Type B pancreatic cell (in vitro differentiated cells): Measurements from ENCODE around the gene CA9. TPM values are rescaled to one million over a fixed set of nuclear protein-coding genes. Genes with fewer than 3 reads are reported as not detected.

Experiments
- DNase-seq: peaks from one replicate; pipeline ENCODE4 v3.0.0; 2021; ENCODE audit warnings: mixed read lengths; ENCODE audit not compliant: unreplicated experiment; ENCODE audit errors: extremely low spot score
- H3K27ac Mint-ChIP-seq: 2 replicates; pipeline ENCODE4 v1.8.0; 2021; ENCODE audit warnings: mild to moderate bottlenecking, mixed read lengths
- H3K27me3 Mint-ChIP-seq: 2 replicates; pipeline ENCODE4 v1.8.0; 2021; ENCODE audit warnings: mixed read lengths
- H3K36me3 Mint-ChIP-seq: 2 replicates; pipeline ENCODE4 v1.8.0; 2021; ENCODE audit warnings: mixed read lengths
- H3K4me1 Mint-ChIP-seq: one replicate; pipeline ENCODE4 v1.8.0; 2021; ENCODE audit warnings: mixed read lengths; ENCODE audit not compliant: unreplicated experiment
- H3K4me3 Mint-ChIP-seq: 2 replicates; pipeline ENCODE4 v1.8.0; 2021; ENCODE audit warnings: mild to moderate bottlenecking, mixed read lengths
- H3K9me3 Mint-ChIP-seq: 2 replicates; pipeline ENCODE4 v1.8.0; 2021; ENCODE audit warnings: mixed read lengths
- total RNA-seq: library from RNA; stranded (reverse); gene quantifications from 2 replicates; pipeline ENCODE4 v1.2.1, GENCODE V29; 2021; ENCODE audit warnings: low replicate concordance
- TF ChIP-seq, protein P1 (sequence below): fragments of 200-600 bp; sonication (generic); conservative IDR thresholded peaks from 2 replicates; pipeline ENCODE4 v1.5.0; 2021; ENCODE audit warnings: antibody characterized with exemption, mild to moderate bottlenecking

The CA9 gene
- total RNA-seq, 1 donor from 2014 or later: 1.5 TPM

DNA sequence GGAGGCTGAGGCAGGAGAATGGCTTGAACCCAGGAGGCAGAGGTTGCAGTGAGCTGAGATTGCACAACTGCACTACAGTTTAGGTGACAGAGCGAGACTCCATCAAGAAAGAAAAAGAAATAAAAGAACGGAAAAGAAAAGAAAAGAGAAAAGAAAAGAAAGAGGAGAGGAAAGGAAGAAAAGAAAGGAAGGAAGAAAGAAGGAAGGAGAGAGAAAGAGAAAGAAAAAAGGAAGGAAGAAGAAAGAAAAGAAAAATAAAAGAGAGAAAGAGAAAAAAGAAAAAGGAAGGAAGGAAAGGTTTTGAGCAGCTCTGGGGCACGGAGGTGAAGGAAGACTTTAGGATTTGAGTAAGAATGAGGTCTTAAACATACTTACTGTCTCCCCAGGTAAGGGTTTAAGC, 39.9 kb downstream of the CA9 start:
- H3K36me3 Mint-ChIP-seq: peaks cover 39% of the 10 kb centered on the region
- no peak overlapping the region for H3K4me3 Mint-ChIP-seq
- no peaks in the 10 kb centered on the region for H3K9me3 Mint-ChIP-seq
- H3K4me1 Mint-ChIP-seq: no peaks in the 10 kb centered on the region
- H3K27me3 Mint-ChIP-seq: no peaks in the 10 kb centered on the region
- no peak overlapping the region for H3K27ac Mint-ChIP-seq
- TF ChIP-seq, protein P1, sequence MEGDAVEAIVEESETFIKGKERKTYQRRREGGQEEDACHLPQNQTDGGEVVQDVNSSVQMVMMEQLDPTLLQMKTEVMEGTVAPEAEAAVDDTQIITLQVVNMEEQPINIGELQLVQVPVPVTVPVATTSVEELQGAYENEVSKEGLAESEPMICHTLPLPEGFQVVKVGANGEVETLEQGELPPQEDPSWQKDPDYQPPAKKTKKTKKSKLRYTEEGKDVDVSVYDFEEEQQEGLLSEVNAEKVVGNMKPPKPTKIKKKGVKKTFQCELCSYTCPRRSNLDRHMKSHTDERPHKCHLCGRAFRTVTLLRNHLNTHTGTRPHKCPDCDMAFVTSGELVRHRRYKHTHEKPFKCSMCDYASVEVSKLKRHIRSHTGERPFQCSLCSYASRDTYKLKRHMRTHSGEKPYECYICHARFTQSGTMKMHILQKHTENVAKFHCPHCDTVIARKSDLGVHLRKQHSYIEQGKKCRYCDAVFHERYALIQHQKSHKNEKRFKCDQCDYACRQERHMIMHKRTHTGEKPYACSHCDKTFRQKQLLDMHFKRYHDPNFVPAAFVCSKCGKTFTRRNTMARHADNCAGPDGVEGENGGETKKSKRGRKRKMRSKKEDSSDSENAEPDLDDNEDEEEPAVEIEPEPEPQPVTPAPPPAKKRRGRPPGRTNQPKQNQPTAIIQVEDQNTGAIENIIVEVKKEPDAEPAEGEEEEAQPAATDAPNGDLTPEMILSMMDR: no peak
- DNase-seq: no peak

DNA sequence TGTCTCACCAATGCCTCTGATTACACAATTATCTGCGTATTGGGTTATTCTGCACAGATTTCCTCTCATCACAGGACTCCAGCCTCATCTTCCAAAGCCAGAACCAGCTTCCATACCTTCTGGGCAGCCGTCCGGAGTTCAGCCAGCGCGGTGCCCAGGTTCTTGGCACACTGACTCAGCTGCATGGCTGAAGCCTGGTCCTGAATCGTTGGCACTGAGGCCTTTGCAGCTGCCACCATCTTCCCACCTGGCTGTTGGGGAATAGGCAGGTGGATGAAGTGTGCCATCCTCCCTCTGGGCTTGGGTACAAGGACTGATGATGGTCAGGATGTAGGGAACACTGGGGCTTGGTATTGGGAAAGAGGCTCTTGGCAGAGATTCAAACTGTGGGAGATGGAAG, 40.4 kb downstream of the CA9 start:
- Mint-ChIP-seq H3K4me3 (no peak overlapping the region), H3K9me3 (no peaks in the 10 kb centered on the region), H3K36me3 (peaks cover 36% of the 10 kb centered on the region), H3K4me1 (no peaks in the 10 kb centered on the region), H3K27me3 (no peaks in the 10 kb centered on the region), H3K27ac (no peak overlapping the region)
- no peak for DNase-seq
- TF ChIP-seq, protein P1: no peak

DNA sequence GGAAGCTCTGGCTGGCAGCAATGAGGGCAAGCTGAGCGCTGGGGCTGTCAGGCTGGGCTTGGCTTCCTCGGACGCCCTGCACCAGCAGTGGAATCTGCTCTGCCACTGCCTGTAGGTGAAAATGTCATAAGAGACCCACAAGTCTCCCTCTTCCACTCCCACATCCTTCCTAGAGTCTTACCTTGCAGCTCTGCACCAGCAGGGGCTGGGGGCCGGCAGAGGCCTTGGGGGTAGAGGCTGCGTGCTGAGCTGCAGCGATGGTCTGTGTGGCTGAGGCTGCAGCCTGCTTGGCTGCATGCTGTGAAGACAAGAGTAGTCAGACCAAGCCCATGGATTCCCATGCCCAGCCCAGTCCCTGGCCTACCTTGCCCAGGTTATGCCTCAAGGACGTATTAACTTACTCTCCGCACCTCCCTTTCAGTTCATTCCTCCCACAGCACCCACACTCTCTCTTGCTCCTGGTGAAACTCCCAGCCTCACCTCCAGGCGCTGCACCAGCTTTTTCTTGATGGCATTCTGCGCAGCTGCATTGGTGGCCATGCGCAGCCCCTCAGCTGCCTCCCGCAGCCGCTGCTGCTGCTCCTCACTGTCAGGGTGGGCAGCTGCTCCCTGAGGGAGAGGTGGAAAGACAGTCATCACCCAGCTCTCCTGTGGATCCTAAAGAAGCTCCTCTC, 41.0 kb downstream of the CA9 start:
- DNase-seq: no peak
- peaks cover 39% of the 10 kb centered on the region for H3K36me3 Mint-ChIP-seq
- H3K27ac Mint-ChIP-seq: no peak overlapping the region
- H3K4me1 Mint-ChIP-seq: no peaks in the 10 kb centered on the region
- no peaks in the 10 kb centered on the region for H3K27me3 Mint-ChIP-seq
- TF ChIP-seq, protein P1: no peak
- H3K9me3 Mint-ChIP-seq: no peaks in the 10 kb centered on the region
- no peak overlapping the region for H3K4me3 Mint-ChIP-seq

DNA sequence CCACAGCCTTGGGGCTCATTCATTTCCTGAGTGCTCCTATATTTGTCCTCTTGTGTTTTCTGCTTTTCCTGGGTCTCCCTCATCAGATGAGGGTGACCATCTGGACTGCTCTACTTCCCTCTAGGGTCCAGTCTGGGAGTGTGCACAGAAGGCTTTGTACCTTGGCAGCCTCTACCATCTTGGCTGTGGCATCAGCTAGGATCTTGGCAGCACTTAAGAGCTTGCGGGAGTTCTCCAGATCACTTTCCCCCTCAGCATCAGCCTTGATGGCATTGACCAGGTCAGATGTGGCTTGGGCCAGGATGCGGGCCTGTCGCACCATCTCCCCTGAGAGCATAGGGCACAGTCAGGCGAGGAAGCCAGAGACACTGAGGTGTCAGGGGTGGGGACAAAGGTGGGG, 42.5 kb downstream of the CA9 start:
- Mint-ChIP-seq H3K4me3 (no peak overlapping the region), H3K9me3 (no peaks in the 10 kb centered on the region), H3K36me3 (peaks cover 33% of the 10 kb centered on the region), H3K27ac (no peak overlapping the region), H3K27me3 (no peaks in the 10 kb centered on the region), H3K4me1 (no peaks in the 10 kb centered on the region)
- no peak for DNase-seq
- TF ChIP-seq, protein P1: no peak

DNA sequence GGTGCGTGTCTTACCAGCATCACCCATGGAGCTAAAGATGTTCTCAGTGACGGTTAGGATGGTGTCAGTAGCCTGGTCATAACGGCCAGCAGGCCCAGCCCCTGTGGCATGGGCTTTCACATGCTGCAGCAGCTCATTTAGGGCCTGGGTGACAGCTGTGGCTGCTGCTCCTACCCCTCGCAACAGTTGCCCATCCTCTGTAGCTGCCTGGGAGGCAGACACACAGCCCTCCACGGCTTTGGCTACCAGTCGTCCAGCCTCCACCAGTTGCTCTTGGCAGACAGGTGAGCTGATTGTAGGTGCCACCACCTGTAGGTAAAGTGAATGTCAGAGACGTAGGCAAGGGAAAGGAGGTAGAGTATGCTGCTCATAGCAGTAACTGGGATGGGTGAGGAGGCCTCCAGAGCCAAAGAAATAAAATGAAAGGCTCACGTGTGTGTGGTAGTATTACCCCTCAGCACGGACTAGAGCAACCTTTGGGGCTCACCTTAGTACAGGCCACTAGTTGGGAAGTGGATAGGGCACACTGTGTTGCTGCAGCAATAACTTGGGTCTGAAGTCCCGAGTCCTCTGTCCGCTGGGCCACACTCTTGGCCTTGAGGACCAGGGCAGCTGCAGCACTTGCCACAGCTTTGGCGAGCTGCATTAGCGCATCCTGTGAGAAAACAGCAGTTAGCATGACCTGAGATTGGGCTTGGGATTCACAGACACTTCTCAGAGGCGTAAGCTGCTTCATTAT, 43.6 kb downstream of the CA9 start:
- Mint-ChIP-seq H3K27ac (no peak overlapping the region), H3K36me3 (peaks cover 44% of the 10 kb centered on the region), H3K4me1 (no peaks in the 10 kb centered on the region), H3K27me3 (no peaks in the 10 kb centered on the region), H3K4me3 (no peak overlapping the region), H3K9me3 (no peaks in the 10 kb centered on the region)
- no peak for DNase-seq
- TF ChIP-seq, protein P1: no peak
